Fibroblast of pulmonary artery (primary cell): ENCODE results near the gene IL17B.

Experiments
- DNase-seq: peaks from one replicate; pipeline ENCODE4 v3.0.0-alpha.2; 2010; ENCODE audit warnings: low read depth
- H3K4me3 ChIP-seq: replicated peaks from 2 replicates; pipeline ENCODE4 v1.5.1; 2011; ENCODE audit warnings: low read depth, mild to moderate bottlenecking, control low read depth, low read length, moderate library complexity
- TF ChIP-seq, protein P1 (sequence below): IDR thresholded peaks from 2 replicates; pipeline ENCODE4 v1.5.1; 2011; ENCODE audit warnings: mild to moderate bottlenecking, control low read depth, low read length, inconsistent platforms; ENCODE audit errors: missing control alignments

IL17B gene

DNA sequence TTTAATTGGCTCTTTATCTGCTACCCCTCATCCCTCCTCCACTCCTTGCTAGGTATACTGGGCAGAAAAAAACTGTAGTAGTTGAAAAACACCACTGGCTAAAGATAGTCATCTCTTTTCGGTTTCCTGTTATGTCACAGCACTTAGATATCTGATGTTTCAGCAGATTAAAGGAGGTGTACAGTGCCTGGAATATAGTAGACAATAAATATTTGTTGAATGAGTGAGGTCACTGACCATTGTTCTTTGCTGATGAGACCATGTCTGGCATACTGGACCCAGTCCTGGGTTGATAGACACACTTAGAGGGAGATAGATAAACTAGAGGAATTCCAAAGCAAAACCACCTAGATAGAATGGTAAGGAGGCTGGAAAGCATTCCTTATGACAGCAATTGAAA, 30.6 kb downstream of the IL17B start:
- peak; percentile 11 for DNase-seq
- TF ChIP-seq, protein P1, sequence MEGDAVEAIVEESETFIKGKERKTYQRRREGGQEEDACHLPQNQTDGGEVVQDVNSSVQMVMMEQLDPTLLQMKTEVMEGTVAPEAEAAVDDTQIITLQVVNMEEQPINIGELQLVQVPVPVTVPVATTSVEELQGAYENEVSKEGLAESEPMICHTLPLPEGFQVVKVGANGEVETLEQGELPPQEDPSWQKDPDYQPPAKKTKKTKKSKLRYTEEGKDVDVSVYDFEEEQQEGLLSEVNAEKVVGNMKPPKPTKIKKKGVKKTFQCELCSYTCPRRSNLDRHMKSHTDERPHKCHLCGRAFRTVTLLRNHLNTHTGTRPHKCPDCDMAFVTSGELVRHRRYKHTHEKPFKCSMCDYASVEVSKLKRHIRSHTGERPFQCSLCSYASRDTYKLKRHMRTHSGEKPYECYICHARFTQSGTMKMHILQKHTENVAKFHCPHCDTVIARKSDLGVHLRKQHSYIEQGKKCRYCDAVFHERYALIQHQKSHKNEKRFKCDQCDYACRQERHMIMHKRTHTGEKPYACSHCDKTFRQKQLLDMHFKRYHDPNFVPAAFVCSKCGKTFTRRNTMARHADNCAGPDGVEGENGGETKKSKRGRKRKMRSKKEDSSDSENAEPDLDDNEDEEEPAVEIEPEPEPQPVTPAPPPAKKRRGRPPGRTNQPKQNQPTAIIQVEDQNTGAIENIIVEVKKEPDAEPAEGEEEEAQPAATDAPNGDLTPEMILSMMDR, result no peak
- no peak overlapping the region for H3K4me3 ChIP-seq

DNA sequence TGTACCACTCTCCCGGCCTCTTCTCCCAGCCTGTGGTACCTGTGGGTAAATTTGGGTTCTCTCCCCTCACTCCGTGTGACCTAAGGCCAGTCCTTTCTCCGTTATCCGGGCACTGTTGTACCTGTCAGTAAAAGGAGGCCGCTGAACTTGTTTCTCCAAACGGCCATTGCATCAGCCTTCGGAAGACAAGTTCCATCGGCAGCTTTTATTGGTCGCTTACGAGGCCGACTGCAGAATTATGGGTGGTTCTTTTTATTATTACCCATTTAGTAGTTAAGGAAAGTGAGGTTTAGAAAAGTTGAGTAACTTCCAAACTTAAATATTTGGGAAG, 33.2 kb downstream of the IL17B start:
- DNase-seq, result peak; percentile 62
- TF ChIP-seq, protein P1, result no peak
- H3K4me3 ChIP-seq, result peak overlapping the region; percentile 97

- TF ChIP-seq, protein P1, result no peak
- DNase-seq, result peak; percentile 98
- peak within 1 kb of the TSS; percentile 97 for H3K4me3 ChIP-seq
Measured at GRCh38 chr5:149345147-149345891, 33.8 kb downstream of the IL17B start, which contains the start of gene GRPEL2. GRPEL2 (plus strand) TSS chr5:149345499; CDS start chr5:149345540, 41 bp downstream.

DNA sequence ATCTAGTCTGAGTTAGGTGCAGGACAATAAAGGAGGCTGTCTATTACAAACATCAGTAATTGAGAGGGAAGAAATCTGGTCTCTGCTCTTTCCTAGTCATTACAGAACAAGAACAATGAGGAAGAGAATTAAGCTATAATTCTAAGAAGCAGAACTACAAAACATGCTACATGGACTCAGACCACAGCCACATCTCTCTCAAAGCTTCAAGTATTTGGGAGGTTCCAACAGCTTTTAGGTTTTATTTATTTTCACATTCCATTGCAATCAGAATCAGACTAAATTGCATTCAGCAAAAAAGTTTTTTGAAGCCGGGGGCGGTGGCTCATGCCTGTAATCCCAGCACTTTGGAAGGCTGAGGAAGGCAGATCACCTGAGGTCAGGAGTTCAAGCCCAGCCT, 34.9 kb downstream of the IL17B start:
- no peak for DNase-seq
- H3K4me3 ChIP-seq, result no peak overlapping the region
- TF ChIP-seq, protein P1, result no peak

GRCh38 chr5:149341876-149342275, 37.2 kb downstream of the IL17B start:
- H3K4me3 ChIP-seq, result no peak overlapping the region
- TF ChIP-seq, protein P1, result no peak
- no peak for DNase-seq

DNA sequence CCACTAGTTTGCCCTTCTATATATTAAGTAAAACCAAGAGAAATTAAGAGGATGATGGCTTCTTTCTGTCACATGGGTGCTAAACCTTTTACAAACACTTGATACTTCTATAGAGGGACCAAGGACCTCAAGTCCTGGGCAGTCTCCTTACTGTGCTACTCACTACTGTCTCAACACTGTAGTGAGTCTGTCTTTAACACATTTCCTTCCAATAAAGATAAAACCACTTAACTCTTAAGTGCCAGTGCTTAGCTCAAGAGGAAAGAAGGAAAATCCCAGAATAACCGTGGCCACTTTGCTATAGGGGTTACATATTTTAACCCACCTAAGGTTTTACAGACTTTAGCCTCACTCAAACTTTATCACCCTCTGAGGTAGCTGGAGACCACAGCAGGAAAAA, 38.2 kb downstream of the IL17B start:
- H3K4me3 ChIP-seq, result no peak overlapping the region
- no peak for DNase-seq
- TF ChIP-seq, protein P1, result no peak

DNA sequence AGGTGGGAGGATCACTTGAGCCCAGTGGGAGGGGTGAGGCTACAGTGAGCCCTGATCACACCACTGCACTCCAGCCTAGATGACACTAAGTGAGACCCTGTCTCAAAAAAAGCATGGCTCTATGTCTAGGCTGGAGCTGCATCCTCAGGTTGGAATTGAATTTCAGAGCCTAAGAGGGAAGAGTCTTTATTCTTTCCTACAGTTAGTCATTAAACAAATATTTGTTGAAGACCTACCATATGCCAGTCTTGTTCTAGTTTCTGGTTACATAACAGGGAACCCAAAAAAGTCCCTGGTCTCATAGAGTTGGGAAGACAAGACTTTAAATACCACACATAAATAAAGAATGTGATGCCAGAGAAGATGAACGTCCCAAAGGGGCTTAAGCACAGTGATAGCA, 40.7 kb downstream of the IL17B start:
- TF ChIP-seq, protein P1, result no peak

More for the DNA sequence above, 40.7 kb downstream of the IL17B start:
- DNase-seq, result no peak
- H3K4me3 ChIP-seq, result no peak overlapping the region
